Activated naive CD8-positive, alpha-beta T cell treated with anti-CD3 and anti-CD28 coated beads, Interleukin-2, amount 50 U/mL, for 24 hours (primary cell): Measurements from ENCODE around the gene DHX15.

ENCODE experiments used
- ATAC-seq: fragments of 150-1000 bp; cut with Tn5 transposase; one replicate; pipeline ENCODE4 v1.10.0; 2021
- DNase-seq: peaks from one replicate; pipeline ENCODE4 v3.0.0; 2021
- H3K27ac Mint-ChIP-seq: one replicate; pipeline ENCODE4 v1.8.0; 2021; ENCODE audit warnings: mild to moderate bottlenecking, mixed read lengths
- H3K27me3 Mint-ChIP-seq: one replicate; pipeline ENCODE4 v1.8.0; 2021; ENCODE audit warnings: mixed read lengths
- H3K36me3 Mint-ChIP-seq: one replicate; pipeline ENCODE4 v1.8.0; 2021; ENCODE audit warnings: low read depth, mixed read lengths
- H3K4me1 Mint-ChIP-seq: one replicate; pipeline ENCODE4 v1.8.0; 2021; ENCODE audit warnings: mixed read lengths
- H3K4me3 Mint-ChIP-seq: one replicate; pipeline ENCODE4 v1.8.0; 2021; ENCODE audit warnings: mild to moderate bottlenecking, moderate library complexity, mixed read lengths
- H3K9me3 Mint-ChIP-seq: one replicate; pipeline ENCODE4 v1.8.0; 2021; ENCODE audit warnings: mixed read lengths

The DHX15 gene

GRCh38 chr4:24569662-24570061 is 14.7 kb downstream of the DHX15 start:
- Mint-ChIP-seq H3K4me3 (peak overlapping the region; percentile 15), H3K27me3 (no peaks in the 10 kb centered on the region), H3K9me3 (no peaks in the 10 kb centered on the region), H3K27ac (no peak overlapping the region), H3K4me1 (peaks cover 74% of the 10 kb centered on the region), H3K36me3 (peaks cover 85% of the 10 kb centered on the region)
- DNase-seq = no peak
- ATAC-seq = no peak

DNA sequence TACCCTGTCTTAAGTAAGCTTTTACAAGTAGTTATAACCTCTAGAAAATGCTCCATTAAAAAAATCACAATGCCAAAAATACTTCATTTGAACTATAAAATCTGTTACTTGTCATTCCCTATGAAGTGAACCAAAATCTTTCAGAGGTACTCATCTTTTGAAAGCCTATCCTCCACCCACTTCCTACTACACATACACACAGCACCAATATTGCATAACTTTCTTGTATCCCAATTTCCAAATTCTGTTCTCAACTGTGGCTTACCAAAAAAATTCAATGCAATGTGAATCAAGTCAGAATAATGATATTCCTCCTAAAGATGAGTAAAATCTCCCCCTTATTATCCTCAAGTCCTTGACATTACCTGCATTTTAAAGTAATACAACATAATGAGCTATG is 15.9 kb downstream of the DHX15 start:
- DNase-seq (no peak), ATAC-seq (no peak)
- no peaks in the 10 kb centered on the region for H3K27me3 Mint-ChIP-seq
- H3K27ac Mint-ChIP-seq = no peak overlapping the region
- peaks cover 83% of the 10 kb centered on the region for H3K36me3 Mint-ChIP-seq
- no peaks in the 10 kb centered on the region for H3K9me3 Mint-ChIP-seq
- H3K4me1 Mint-ChIP-seq = peaks cover 72% of the 10 kb centered on the region
- H3K4me3 Mint-ChIP-seq = no peak overlapping the region

- Mint-ChIP-seq H3K27me3 (no peaks in the 10 kb centered on the region), H3K4me3 (no peak overlapping the region), H3K9me3 (peaks cover 3% of the 10 kb centered on the region), H3K27ac (no peak overlapping the region), H3K36me3 (peaks cover 78% of the 10 kb centered on the region), H3K4me1 (peaks cover 67% of the 10 kb centered on the region)
- no peak for DNase-seq
- no peak for ATAC-seq
Observed at GRCh38 chr4:24565054-24565453, 19.3 kb downstream of the DHX15 start.

GRCh38 chr4:24564488-24564887 is 19.9 kb downstream of the DHX15 start:
- ATAC-seq = no peak
- DNase-seq = no peak
- Mint-ChIP-seq H3K27me3 (no peaks in the 10 kb centered on the region), H3K27ac (no peak overlapping the region), H3K9me3 (peaks cover 3% of the 10 kb centered on the region), H3K4me3 (no peak overlapping the region), H3K36me3 (peaks cover 77% of the 10 kb centered on the region), H3K4me1 (peaks cover 67% of the 10 kb centered on the region)

- ATAC-seq (no peak), DNase-seq (no peak)
- peaks cover 3% of the 10 kb centered on the region for H3K9me3 Mint-ChIP-seq
- peaks cover 70% of the 10 kb centered on the region for H3K36me3 Mint-ChIP-seq
- no peak overlapping the region for H3K4me3 Mint-ChIP-seq
- H3K4me1 Mint-ChIP-seq = peaks cover 80% of the 10 kb centered on the region
- no peak overlapping the region for H3K27ac Mint-ChIP-seq
- no peaks in the 10 kb centered on the region for H3K27me3 Mint-ChIP-seq
Observed at GRCh38 chr4:24561438-24562139, 22.8 kb downstream of the DHX15 start.

- ATAC-seq = no peak
- H3K27me3 Mint-ChIP-seq = no peaks in the 10 kb centered on the region
- no peak overlapping the region for H3K4me3 Mint-ChIP-seq
- DNase-seq = no peak
- peaks cover 3% of the 10 kb centered on the region for H3K9me3 Mint-ChIP-seq
- H3K4me1 Mint-ChIP-seq = peaks cover 79% of the 10 kb centered on the region
- peaks cover 72% of the 10 kb centered on the region for H3K36me3 Mint-ChIP-seq
- no peak overlapping the region for H3K27ac Mint-ChIP-seq
Observed at GRCh38 chr4:24560868-24561368, 23.4 kb downstream of the DHX15 start.

DNA sequence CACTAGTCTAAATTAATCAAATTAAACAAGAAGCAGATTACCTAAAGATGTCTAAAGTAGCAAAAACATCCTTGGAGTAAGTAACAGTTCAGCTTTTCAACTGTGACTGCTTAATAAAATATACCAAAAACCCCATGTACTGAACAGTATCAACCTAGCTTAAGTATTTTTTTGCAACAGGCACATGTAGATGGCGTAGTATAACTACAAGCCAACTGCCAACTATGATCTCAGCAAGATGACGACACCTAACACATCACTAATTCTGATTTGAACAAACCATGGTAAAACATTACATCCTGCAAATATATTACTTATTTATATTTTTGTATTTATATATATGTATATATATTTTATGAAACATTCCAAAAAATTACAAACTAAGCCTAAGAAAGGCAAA is 24.5 kb downstream of the DHX15 start:
- no peaks in the 10 kb centered on the region for H3K27me3 Mint-ChIP-seq
- peak overlapping the region; percentile 29 for H3K4me3 Mint-ChIP-seq
- ATAC-seq = no peak
- H3K4me1 Mint-ChIP-seq = peaks cover 75% of the 10 kb centered on the region
- peaks cover 3% of the 10 kb centered on the region for H3K9me3 Mint-ChIP-seq
- H3K27ac Mint-ChIP-seq = no peak overlapping the region
- no peak for DNase-seq
- H3K36me3 Mint-ChIP-seq = peaks cover 69% of the 10 kb centered on the region

GRCh38 chr4:24559032-24559821 is 25.1 kb downstream of the DHX15 start:
- DNase-seq = no peak
- no peak overlapping the region for H3K27ac Mint-ChIP-seq
- no peak for ATAC-seq
- H3K27me3 Mint-ChIP-seq = no peaks in the 10 kb centered on the region
- peak overlapping the region; percentile 29 for H3K4me3 Mint-ChIP-seq
- peaks cover 67% of the 10 kb centered on the region for H3K36me3 Mint-ChIP-seq
- peaks cover 71% of the 10 kb centered on the region for H3K4me1 Mint-ChIP-seq
- H3K9me3 Mint-ChIP-seq = peaks cover 3% of the 10 kb centered on the region

DNA sequence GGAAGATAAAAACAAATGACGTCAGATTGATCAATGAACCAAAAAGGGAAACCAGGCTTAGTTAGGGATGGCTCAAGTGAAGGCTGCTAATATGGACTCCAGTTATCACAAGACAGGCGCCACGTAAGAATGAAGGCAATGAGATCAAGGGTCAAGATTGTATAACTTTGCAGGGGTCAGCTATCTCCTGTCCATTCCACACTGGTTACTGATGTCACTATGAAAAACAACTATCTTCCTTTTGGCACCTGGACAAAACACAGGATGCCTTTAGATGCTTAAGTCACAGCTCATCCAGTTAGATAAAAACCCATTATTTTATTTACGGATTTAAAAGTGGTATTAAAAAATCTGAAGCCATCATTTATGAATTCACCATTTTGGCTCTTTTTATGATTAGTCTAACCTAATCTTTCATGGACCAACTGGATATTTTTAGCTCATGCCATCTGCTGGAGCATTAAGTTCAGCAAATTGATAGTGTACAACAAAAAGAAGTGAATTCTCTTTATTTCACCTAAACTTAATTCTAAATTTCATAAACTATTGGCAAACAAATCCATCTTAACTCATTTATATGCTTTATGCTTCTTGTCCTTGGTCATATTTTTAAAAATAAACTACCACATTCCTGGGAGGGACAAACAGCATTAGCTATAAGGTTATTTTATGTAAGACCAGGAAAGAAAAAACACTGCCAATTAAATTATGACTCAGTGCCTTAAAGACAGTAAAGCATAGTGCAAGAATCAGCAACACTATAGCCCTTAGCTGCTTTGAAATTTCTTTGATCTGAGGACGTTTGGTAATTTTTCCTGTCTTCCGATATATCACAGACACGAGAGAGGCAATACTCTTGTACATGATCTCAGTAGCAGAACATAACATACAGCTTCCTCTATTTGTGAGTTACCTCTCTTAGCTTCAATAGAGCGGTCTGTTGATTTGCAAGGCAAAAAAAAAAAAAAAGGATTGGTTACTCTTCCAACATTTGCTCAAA is 27.0 kb downstream of the DHX15 start:
- Mint-ChIP-seq H3K36me3 (peaks cover 63% of the 10 kb centered on the region), H3K27ac (peak overlapping the region; percentile 25), H3K27me3 (no peaks in the 10 kb centered on the region), H3K9me3 (peaks cover 3% of the 10 kb centered on the region), H3K4me1 (peaks cover 70% of the 10 kb centered on the region), H3K4me3 (peak overlapping the region; percentile 18)
- no peak for DNase-seq
- no peak for ATAC-seq

GRCh38 chr4:24551492-24552289 is 32.7 kb downstream of the DHX15 start:
- H3K9me3 Mint-ChIP-seq = no peaks in the 10 kb centered on the region
- peaks cover 42% of the 10 kb centered on the region for H3K4me1 Mint-ChIP-seq
- H3K27ac Mint-ChIP-seq = no peak overlapping the region
- H3K36me3 Mint-ChIP-seq = peaks cover 63% of the 10 kb centered on the region
- H3K27me3 Mint-ChIP-seq = no peaks in the 10 kb centered on the region
- ATAC-seq (no peak), DNase-seq (no peak)
- H3K4me3 Mint-ChIP-seq = no peak overlapping the region

DNA sequence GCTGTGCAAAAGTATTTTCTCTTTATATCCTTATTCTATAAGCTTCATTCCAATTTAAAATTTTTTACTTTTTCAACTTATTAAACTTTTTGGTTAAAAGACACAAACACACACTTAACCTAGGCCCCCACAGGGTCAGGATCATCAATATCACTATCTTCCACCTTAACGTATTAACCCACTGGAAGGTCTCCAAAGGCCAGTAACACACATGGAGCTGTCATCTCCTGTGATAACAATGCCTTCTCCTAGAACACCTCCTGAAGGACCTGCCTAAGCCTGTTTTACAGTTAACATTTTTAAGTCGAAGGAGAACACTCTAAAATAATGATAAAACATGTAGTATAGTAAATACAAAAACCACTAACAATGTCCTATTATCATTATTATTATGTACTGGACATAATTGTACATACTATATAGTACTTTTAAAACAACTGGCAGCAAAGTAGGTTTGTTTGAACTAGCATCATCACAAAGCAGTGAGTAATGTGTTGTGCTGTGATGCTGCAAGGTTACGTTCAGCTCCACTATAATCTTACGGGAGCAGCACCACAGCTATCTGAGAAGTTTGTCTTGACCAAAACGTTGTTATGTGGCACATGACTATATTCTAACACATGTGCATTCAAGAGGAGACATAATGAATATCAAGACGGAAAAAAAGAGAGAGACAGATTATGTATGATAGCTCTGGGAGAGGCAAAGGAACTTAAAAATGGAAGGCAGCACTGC is 33.7 kb downstream of the DHX15 start:
- H3K27ac Mint-ChIP-seq = no peak overlapping the region
- no peaks in the 10 kb centered on the region for H3K9me3 Mint-ChIP-seq
- H3K4me3 Mint-ChIP-seq = no peak overlapping the region
- peaks cover 37% of the 10 kb centered on the region for H3K4me1 Mint-ChIP-seq
- ATAC-seq (no peak), DNase-seq (no peak)
- H3K36me3 Mint-ChIP-seq = peaks cover 58% of the 10 kb centered on the region
- no peaks in the 10 kb centered on the region for H3K27me3 Mint-ChIP-seq

DNA sequence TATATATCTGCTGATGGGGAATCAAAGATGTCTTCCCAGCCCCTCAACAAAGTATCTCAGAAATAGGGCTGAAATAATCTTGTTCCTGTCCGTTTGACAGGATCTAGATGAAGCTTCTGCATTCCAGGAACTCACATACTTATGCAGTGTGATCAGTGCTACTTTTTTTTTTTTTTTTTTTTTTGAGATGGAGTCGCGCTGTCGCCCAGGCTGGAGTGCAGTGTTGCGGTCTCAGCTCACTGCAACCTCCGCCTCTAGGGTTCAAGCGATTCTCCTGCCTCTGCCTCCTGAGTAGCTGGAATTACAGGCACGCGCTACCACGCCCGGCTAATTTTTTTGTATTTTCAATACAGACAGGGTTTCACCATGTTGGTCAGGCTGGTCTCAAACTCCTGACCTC is 36.4 kb downstream of the DHX15 start:
- Mint-ChIP-seq H3K27ac (no peak overlapping the region), H3K27me3 (no peaks in the 10 kb centered on the region), H3K4me1 (peaks cover 48% of the 10 kb centered on the region), H3K9me3 (no peaks in the 10 kb centered on the region), H3K36me3 (peaks cover 64% of the 10 kb centered on the region), H3K4me3 (no peak overlapping the region)
- ATAC-seq (no peak), DNase-seq (no peak)
